ENCODE data around the gene SAXO1. TPM values are rescaled to one million over a fixed set of nuclear protein-coding genes. Genes with fewer than 3 reads are reported as not detected.

SAXO1 gene
- total RNA-seq, 1 experiment from 2014 or later, result not detected

DNA sequence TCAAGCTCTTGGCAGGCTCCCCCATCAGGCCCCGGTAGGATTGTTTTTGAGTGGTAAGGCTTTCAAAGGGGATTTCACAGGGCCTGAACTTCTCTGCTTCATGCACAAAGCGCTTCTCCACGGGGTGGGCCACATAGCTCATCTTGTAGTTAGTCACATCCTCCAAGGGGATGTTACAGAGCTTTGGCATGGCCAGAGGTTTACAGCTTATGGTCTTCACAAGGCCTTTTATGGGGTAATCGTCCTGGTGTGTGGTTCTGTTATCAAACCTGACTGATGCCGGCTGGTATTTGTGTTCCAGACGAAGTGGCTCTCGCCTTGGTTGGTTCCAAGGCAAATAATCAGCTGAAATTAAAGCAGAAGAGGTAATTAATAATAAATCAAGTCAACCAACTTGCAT is 104.3 kb downstream of the SAXO1 start:
- Histone ChIP-seq H2AFZ (ENCODE audit: low read length) (no peak overlapping the region), H3K27me3 (ENCODE audit: low read length) (no peaks in the 10 kb centered on the region), H3K27ac (ENCODE audit: low read length) (no peak overlapping the region), H3K4me2 (ENCODE audit: low read length) (no peak overlapping the region), H3K9me2 (replicated peaks; ENCODE audit: low read length) (no peaks in the 10 kb centered on the region), H4K20me1 (ENCODE audit: low read length) (no peaks in the 10 kb centered on the region), H3K4me3 (ENCODE audit: low read length) (no peak overlapping the region), H3F3A (ENCODE audit: low read length, unreplicated experiment) (no peaks in the 10 kb centered on the region), H3K9ac (ENCODE audit: low read length) (no peak overlapping the region), H3K79me2 (ENCODE audit: low read length) (no peaks in the 10 kb centered on the region), H3K9me3 (ENCODE audit: low read length) (no peaks in the 10 kb centered on the region), H3K4me1 (ENCODE audit: insufficient read depth, low read length) (no peaks in the 10 kb centered on the region), H3K36me3 (ENCODE audit: low read depth, low read length) (no peaks in the 10 kb centered on the region)
- POLR2A ChIA-PET (ENCODE audit: unreplicated experiment), result no interaction called here
- no peak for DNase-seq
- no peak for ATAC-seq
- no TSS peak for BruUV-seq (replicated peaks)
- CTCF ChIA-PET, result no interaction called here
- TF ChIP-seq EZH2 (IDR thresholded peaks at IDR 0.05; ENCODE audit: low read length, unreplicated experiment) (no peak), EZH2phosphoT487 (IDR thresholded peaks at IDR 0.05; ENCODE audit: borderline replicate concordance, low read length) (no peak), CTCF (conservative IDR thresholded peaks at IDR 0.05; ENCODE audit: low read depth, low read length) (no peak)
- intact Hi-C loops (cut with micrococcal nuclease), result no loop called here

DNA sequence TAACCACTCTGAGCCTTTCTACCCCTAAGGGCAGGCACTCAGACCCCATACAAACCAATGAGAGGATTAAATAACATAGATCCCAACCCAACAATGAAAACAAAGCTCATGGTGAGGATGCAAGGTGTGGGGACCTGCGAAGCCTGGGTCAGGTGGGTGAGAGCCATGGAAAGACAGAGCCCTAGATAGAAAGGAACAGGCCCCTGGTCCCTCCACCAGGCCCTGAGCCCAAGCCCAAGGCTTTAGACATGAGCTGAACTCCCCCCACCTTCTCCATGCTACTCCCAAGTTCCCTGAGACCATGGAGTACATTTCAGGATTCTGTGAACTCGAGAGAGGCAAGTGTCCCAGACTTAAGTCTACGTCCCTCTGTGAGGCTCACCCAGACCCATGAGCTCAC is 106.5 kb downstream of the SAXO1 start:
- ChIA-PET CTCF (no interaction called here), POLR2A (ENCODE audit: unreplicated experiment) (no interaction called here)
- H3K9me2 ChIP-seq (replicated peaks; ENCODE audit: low read length), result no peaks in the 10 kb centered on the region
- H3K79me2 ChIP-seq (ENCODE audit: low read length), result no peaks in the 10 kb centered on the region
- DNase-seq, result no peak
- no peak overlapping the region for H3K4me2 ChIP-seq (ENCODE audit: low read length)
- no peak for TF ChIP-seq EZH2phosphoT487 (IDR thresholded peaks at IDR 0.05; ENCODE audit: borderline replicate concordance, low read length)
- no peak for TF ChIP-seq CTCF (conservative IDR thresholded peaks at IDR 0.05; ENCODE audit: low read depth, low read length)
- no peak for TF ChIP-seq EZH2 (IDR thresholded peaks at IDR 0.05; ENCODE audit: low read length, unreplicated experiment)
- no peak overlapping the region for H3K4me3 ChIP-seq (ENCODE audit: low read length)
- no peaks in the 10 kb centered on the region for H3K27me3 ChIP-seq (ENCODE audit: low read length)
- H4K20me1 ChIP-seq (ENCODE audit: low read length), result no peaks in the 10 kb centered on the region
- no TSS peak for BruUV-seq (replicated peaks)
- H3K9ac ChIP-seq (ENCODE audit: low read length), result no peak overlapping the region
- no peak overlapping the region for H2AFZ ChIP-seq (ENCODE audit: low read length)
- H3K27ac ChIP-seq (ENCODE audit: low read length), result no peak overlapping the region
- intact Hi-C loops (cut with micrococcal nuclease), result no loop called here
- H3K9me3 ChIP-seq (ENCODE audit: low read length), result no peaks in the 10 kb centered on the region
- H3K36me3 ChIP-seq (ENCODE audit: low read depth, low read length), result no peaks in the 10 kb centered on the region
- no peak for ATAC-seq
- H3F3A ChIP-seq (ENCODE audit: low read length, unreplicated experiment), result no peaks in the 10 kb centered on the region
- no peaks in the 10 kb centered on the region for H3K4me1 ChIP-seq (ENCODE audit: insufficient read depth, low read length)

- ChIA-PET CTCF (no interaction called here), POLR2A (ENCODE audit: unreplicated experiment) (no interaction called here)
- DNase-seq (no peak), ATAC-seq (no peak)
- H3K4me1 ChIP-seq (ENCODE audit: insufficient read depth, low read length), result no peaks in the 10 kb centered on the region
- H3K4me3 ChIP-seq (ENCODE audit: low read length), result no peak overlapping the region
- H2AFZ ChIP-seq (ENCODE audit: low read length), result no peak overlapping the region
- no peaks in the 10 kb centered on the region for H3K79me2 ChIP-seq (ENCODE audit: low read length)
- H3K36me3 ChIP-seq (ENCODE audit: low read depth, low read length), result no peaks in the 10 kb centered on the region
- no TSS peak for BruUV-seq (replicated peaks)
- intact Hi-C loops (cut with micrococcal nuclease), result no loop called here
- H3F3A ChIP-seq (ENCODE audit: low read length, unreplicated experiment), result no peaks in the 10 kb centered on the region
- TF ChIP-seq EZH2phosphoT487 (IDR thresholded peaks at IDR 0.05; ENCODE audit: borderline replicate concordance, low read length) (no peak), EZH2 (IDR thresholded peaks at IDR 0.05; ENCODE audit: low read length, unreplicated experiment) (no peak), CTCF (conservative IDR thresholded peaks at IDR 0.05; ENCODE audit: low read depth, low read length) (no peak)
- no peaks in the 10 kb centered on the region for H4K20me1 ChIP-seq (ENCODE audit: low read length)
- no peak overlapping the region for H3K4me2 ChIP-seq (ENCODE audit: low read length)
- no peaks in the 10 kb centered on the region for H3K9me2 ChIP-seq (replicated peaks; ENCODE audit: low read length)
- no peaks in the 10 kb centered on the region for H3K27me3 ChIP-seq (ENCODE audit: low read length)
- H3K9me3 ChIP-seq (ENCODE audit: low read length), result no peaks in the 10 kb centered on the region
- no peak overlapping the region for H3K27ac ChIP-seq (ENCODE audit: low read length)
- no peak overlapping the region for H3K9ac ChIP-seq (ENCODE audit: low read length)
Observed at GRCh38 chr9:18925880-18926279, 107.1 kb downstream of the SAXO1 start.
